HTR-8/SVneo (cell line): Measurements from ENCODE around the gene RASGEF1C.
A peak's percentile ranks its signal among the peaks of the same experiment; 100 is the strongest.

Experiments
- DNase-seq: peaks from one replicate; pipeline ENCODE4 v3.0.0; 2011; ENCODE audit warnings: low spot score, mixed read lengths; ENCODE audit not compliant: insufficient read length
- FAIRE-seq: peaks from 2 replicates; lab custom pipeline; 2011; peaks lifted over from hg19 to GRCh38; lab: Jason Lieb, UNC

Gene RASGEF1C

GRCh38 chr5:180166176-180166575 is 42.8 kb downstream of the RASGEF1C start:
- FAIRE-seq (no peak), DNase-seq (no peak)

DNA sequence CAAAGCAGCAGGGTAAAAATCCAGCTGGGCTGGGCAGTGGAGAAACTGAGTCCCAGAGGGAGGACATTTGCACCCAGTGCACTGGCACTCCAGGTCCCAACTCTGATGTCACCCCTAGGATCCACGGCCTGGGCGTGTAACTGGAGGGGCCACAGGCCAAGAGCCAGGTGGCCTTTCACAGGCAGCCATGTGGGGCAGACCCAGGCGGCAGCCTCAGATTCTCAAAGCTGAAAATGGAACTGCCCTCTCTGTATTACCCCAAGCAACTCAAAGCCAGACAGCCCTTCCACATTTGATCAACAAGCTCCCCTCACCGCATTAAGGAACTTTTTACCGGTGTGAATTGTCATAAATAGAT is 46.7 kb downstream of the RASGEF1C start:
- no peak for DNase-seq
- FAIRE-seq = no peak

DNA sequence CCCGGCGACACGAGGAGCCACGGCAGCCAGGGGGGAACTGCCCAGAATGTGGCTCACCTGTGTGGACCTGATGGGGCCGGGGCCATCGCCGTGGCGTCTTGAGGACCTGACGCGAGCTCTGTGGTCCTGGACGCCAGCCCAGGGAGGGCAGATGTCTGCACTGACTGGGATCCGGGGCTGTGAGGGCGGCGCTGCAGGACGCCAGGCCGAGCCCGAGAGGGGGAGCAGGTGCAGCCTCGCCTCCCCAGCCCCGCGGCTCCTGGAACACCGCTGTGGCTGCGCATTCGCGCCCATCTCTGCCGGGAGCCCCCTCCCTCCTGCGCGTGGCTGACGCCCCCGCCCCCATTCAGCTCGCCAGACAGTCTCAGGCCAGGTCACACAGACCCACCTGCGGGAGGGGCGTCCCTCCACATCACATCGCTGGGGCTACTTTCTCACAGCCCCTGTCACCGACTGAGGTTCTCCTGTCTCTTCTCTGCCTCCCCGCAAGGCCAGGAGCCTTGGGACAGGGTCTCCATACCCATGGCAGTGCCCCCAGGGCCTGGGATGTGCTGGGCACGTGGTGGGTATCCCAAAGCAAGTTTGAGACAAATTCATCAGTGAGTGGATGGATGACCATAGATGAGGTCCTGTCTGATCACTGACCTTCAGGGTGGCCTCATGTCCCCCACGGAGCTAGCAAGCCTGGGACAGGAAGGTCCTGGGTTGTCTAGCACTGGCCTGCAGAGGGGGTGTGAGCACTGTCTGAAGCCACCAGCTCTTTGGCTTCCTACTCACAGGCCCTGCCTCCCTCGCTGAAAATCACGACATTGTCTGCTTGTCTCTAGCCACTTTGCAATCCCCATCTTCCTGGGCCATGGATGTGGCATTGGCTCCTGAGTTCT is 47.3 kb downstream of the RASGEF1C start:
- FAIRE-seq = peak; percentile 4
- DNase-seq = no peak

DNA sequence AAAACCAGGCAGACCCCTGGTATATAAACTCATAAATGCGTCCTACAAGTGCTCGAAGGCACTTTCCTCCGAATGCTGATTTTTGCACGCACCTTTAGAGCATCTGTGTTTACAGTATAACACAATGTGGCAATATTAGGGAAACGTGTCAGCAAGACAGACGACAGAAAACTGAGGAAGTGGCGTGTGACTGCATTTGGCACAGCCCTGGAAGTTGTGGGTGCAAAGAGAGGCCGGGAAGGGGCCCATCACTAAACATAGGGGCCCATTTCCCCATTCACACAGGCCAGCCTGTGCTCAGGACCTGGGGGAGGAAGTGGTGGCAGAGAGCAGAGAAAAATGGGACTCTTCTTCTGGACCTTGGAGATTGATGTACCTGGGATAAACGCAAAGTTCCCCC is 48.2 kb downstream of the RASGEF1C start:
- no peak for FAIRE-seq
- DNase-seq = no peak

GRCh38 chr5:180160215-180160614 is 48.8 kb downstream of the RASGEF1C start:
- FAIRE-seq = no peak
- no peak for DNase-seq

GRCh38 chr5:180159756-180160155 is 49.3 kb downstream of the RASGEF1C start:
- DNase-seq (no peak), FAIRE-seq (no peak)

DNA sequence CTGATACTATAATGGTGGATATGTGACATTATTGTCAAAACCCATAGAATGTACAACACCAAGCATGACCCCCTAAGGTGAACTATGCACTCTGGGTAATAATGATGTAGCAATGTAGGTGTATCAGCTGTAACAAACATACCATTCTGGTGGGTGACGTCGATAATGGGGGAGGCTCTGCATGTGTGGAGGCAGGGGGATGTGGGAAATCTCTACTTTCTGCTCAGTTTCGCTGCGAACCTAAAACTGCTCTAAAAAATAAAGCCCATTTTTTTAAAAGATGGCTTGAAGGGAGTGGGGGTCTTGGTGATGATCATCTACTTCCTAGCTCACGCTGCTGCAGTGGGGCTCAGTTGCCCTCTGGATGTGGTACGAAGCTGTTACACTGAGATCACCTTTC is 51.1 kb downstream of the RASGEF1C start:
- FAIRE-seq = no peak
- DNase-seq = no peak

DNA sequence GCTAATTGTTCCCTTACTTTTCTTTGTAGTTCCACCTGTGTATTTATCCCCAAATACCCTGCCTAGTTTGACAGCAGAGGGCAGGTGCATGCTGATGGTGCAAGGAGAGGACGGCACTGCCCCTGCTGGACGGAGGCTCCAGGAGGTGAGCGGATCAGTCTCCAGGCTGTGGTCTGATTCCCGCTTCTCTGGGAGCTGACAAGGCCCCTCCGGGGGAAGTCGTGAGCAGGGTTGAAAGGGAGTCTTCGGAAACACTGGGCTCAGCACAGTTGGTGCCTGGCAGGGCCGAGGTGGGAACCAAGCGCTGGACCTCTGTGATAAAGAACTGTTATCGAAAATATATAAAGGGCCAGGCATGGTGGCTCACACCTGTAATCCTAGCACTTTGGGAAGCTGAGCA is 52.9 kb downstream of the RASGEF1C start:
- DNase-seq (no peak), FAIRE-seq (no peak)

DNA sequence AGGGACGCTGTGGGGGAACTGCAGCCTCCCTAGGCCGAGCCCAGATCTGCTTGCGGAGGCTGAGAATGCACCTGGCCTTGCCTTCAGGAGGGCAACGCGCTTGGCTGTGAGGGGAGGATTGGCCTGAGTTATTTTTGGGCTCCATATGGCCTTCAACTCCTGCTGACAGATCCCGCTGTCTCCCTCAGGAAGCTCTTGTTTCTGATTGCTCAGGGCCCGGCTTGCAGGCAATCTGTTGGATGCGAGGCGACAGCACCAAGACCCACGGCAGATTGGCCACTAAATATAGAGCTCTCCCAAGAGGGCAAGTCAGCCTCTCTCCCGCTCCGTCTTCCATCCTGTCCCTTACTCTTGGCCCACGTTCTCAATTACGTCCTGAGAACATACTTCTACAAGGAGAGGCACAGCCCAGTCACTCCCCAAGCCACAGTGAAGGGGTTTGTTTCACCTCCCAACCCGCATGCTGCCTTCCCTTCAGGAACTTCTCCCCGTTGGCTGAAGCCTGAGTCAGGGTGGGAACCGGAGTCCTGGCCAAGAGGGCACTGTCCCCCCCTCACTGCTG is 53.6 kb downstream of the RASGEF1C start:
- no peak for DNase-seq
- FAIRE-seq = no peak

GRCh38 chr5:180154821-180155364 is 54.1 kb downstream of the RASGEF1C start:
- no peak for FAIRE-seq
- no peak for DNase-seq

DNA sequence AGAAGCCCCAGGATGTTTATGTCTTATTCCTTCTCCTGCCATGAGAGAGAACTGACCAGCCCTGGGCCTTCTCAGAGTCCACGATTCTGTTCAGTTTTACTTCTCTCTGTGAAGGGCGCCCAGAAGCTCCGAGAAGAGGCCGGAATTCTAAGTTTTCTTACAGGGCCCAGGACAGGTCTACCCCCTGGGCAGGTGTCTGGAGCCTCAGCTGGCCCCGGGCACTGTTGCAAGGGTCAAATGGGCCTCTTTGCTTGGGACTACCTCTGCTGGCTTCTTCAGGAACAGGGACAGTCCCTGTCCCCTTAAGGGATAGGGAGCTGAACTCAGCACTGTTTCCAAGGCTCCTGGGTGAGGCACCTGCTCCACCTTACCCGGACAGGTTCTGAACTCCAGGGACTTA is 55.0 kb downstream of the RASGEF1C start:
- no peak for DNase-seq
- no peak for FAIRE-seq

- FAIRE-seq = no peak
- DNase-seq = no peak
Observed at GRCh38 chr5:180153099-180153498, 55.9 kb downstream of the RASGEF1C start.

GRCh38 chr5:180143656-180144364 is 65.2 kb downstream of the RASGEF1C start:
- no peak for DNase-seq
- no peak for FAIRE-seq

DNA sequence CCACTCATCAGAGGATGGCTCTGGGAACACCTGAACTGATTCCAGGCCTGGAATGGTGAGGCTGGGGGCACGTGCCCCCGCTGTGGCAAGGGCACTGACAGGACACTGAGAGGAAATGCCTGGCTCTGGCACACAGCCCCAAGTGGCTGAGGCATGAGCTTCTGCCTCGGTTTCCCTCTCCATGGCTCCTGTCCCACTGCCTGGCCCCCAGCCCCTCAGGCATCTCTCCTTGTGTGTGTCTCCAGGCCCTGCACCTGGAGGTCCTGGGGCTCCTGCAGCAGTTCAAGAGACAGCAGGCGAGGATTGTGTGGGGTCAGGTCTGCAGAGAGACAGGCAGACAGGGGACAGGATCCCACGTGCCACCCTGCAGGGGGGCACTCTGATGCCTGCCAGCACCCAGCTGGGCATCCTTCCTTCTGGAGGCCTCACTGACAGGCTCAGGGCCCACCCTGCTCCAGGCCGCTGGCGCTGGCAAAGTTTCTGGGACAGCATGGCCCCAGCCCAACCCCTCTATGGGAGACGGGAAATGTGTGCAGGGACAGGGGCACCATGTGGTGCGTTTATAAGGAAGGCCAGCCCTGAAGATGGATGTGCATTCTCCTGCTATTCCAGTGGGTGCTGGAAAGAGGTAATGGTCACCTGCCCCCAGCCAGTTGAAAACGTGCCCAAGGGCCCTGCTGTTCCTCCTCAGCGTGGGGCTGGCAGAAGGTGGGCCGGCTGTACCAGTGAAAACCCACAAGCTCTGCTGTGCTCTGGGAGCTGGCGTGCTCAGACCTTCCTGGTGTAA is 66.0 kb downstream of the RASGEF1C start:
- no peak for FAIRE-seq
- DNase-seq = no peak

DNA sequence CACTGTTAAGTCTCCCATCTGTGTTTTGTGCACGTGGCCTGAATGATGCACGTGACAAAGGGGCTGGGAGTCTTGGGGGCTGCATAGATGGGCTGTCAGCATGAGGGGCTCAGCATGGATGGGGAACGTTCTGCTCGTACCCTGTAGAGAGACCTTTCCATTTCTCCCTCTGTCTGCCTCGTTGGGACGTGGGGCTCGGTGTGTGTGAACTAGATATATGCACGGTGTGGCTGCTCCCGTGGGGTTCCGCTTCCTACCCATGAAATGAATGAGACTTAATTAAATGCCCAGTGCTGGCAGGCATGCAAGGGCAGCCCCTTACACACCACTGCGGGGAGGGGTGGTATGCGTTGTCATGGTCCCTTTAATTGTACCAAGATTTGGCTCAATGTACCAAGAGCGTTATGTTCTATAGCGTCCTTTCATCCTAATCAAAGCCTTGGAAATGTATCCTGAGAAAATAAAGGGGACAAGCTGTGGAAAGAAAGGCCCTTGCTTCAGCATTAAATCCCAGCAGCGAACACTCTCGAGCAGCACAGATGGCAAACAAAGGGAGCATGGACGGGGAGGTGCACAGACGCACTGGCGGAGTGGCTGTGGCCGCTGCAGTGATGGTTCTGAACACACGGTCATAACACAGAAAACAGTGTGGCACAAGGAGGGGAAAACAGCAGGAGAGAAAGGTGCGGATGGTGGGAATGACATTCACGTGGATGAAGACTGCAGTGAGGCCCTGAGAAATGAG is 66.8 kb downstream of the RASGEF1C start:
- FAIRE-seq (no peak), DNase-seq (no peak)

DNA sequence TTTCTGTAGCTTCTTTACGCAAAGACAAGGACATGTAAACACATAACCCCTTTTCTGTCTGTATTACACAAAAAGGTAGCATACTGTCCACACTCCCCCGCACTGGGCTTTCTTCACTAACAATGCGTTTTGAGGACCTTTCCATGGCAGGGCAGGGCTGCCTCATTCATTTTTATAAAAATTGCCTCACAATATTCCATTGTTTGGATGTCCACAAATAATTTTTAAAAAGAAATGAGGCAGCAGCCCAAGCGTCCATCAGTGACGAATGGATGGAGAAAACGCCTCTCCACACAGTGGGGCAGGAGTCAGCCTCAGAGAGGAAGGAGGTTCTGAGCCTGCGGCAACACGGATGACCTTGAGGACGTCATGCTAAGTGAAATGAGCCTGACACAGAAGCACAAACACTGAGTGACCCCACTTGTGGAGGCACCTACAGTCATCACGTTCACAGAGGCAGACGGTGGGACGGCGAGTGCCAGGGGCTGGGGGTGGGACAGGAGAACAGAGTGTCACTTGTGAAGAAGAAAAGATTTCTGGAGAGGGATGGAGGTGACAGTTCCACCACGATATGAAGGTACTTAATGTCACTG is 67.8 kb downstream of the RASGEF1C start:
- DNase-seq (no peak), FAIRE-seq (no peak)

DNA sequence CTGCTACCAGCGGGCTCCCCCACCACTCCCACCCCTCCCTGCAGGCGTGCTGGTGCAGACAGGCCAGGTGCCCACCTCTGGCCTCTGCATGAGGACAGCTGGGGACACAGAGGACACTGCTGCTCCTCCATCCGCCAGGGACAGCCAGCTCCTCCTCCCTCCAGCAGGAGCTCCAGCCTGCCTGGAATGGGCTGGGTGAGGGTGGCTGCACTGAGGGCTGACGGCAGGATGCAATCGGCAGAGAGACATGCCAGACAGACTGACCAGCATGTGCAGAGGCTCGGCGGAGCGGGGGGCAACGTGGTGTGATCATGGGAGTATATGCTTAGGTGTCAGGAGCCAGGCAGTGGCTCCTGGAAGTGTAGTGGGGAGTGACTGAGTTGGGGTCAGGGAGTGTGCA is 68.4 kb downstream of the RASGEF1C start:
- no peak for FAIRE-seq

DNA sequence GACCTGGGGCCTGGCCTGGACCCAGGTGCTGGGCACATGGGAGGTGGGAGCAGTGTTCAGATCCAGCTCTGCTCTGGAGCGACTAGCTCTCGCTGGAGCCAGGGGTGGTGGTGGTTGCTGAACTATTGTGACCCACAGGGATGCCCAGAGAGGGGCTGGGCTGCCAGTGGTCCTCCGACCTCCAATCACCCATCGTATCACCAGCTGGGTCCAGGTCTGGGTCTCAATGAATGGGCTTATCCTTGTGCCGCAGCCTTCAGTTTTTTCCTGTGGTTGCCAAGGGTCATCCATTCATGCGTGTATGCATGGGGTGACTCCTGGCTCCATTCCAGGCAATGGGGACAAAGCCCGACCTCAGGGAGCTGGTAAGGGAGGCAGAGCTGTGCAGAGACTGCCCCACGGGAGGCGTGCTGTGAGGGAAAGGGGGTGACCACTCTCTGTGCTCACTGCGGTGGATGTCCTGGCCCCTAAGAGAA is 68.9 kb downstream of the RASGEF1C start:
- DNase-seq (no peak), FAIRE-seq (no peak)

More for the DNA sequence above, 68.4 kb downstream of the RASGEF1C start:
- DNase-seq = no peak

- FAIRE-seq = no peak
- DNase-seq = no peak
Observed at GRCh38 chr5:180139731-180140055, 69.3 kb downstream of the RASGEF1C start.
